Measurements from ENCODE around the gene RGS9.
"Not testable (repeated sequence)": the region's sequence is repeated elsewhere in the genome, so short reads cannot be mapped to it uniquely, and the experiment has no call there.

The RGS9 gene

DNA sequence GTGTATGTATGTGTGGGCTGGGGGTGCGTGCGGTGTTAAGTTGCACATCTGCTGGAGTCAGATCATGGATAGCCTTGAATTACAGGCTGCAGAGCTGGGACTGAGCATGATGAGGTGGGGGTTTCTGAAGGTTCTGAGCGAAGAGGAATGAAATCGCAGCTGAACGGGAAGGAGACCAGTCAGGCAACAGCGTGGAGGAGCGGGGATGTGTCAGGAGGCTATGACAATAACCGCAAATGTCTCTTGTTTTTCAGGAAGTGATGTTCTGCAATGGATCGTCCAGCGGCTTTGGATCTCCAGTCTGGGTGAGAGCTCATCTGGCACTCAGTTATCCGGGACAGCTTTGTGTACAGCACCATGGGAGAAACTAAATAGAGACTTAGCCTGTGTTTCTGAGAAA is 20.9 kb downstream of the RGS9 start:
- DNase-seq, result no peak

- no peak for DNase-seq
Measured at GRCh38 chr17:65158622-65159021, 21.5 kb downstream of the RGS9 start.

GRCh38 chr17:65160516-65160915 is 23.3 kb downstream of the RGS9 start:
- DNase-seq, result no peak

GRCh38 chr17:65163990-65164495 is 26.9 kb downstream of the RGS9 start:
- DNase-seq, result peak; percentile 41

DNA sequence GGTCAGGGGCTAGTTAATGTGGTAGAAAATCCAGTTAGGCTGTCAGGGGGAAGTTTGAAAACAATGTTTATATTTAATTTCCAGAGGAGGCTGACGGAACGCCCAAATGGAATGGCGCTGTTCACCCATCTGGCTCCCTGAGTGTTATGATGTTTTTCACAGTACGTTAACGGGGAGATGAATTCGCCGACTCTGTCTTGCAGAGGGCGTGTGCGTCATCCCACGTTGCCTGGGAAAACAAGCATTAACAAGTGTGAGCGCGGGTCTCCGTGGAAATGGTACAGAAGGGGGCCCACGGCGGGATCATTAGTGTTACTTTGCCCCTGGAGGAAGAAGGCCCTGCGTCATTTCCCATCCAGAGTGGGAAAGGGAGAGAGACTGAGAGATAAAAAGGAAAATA is 29.6 kb downstream of the RGS9 start:
- no peak for DNase-seq

DNA sequence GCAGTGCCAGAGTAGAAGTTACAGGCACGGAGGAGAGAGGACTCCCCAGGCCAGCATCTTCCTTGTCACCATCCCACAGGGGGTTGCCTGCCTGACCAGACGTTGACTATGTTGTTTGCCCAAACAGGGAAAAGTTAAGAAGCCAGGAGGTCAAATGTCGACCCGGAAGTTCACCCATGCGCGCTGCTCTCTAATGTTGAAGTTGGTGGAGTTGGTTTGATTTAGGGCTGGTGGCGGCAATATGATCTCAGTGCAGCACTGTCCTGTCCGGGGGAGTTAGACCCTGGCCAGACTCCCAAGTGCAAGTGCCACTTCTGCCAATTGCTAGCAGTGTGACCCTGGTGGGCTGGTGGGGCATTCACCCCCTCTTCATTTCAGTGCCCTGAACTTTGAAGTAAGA is 30.4 kb downstream of the RGS9 start:
- DNase-seq, result no peak

GRCh38 chr17:65169691-65170090 is 32.5 kb downstream of the RGS9 start:
- DNase-seq, result no peak

GRCh38 chr17:65170839-65171238 is 33.7 kb downstream of the RGS9 start:
- DNase-seq, result no peak

DNA sequence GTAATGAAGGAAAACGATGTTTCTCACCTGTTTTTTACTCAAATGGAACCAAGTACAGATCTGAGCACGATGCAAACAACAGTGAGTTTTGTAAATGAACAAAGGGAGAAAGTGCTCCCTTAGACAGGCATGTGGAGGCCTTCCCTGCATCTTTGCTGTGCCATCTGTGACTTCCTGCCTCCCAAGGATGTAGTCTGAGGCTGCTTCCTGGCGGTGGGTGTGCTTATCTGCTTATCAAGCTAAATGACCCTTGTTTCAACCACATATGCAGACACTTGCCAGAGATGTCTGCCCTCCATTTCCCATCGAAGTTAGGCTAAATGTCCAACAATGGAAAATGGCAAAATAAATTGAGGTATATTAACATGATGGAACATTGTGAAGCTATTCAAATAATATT is 34.6 kb downstream of the RGS9 start:
- DNase-seq, result no peak

DNA sequence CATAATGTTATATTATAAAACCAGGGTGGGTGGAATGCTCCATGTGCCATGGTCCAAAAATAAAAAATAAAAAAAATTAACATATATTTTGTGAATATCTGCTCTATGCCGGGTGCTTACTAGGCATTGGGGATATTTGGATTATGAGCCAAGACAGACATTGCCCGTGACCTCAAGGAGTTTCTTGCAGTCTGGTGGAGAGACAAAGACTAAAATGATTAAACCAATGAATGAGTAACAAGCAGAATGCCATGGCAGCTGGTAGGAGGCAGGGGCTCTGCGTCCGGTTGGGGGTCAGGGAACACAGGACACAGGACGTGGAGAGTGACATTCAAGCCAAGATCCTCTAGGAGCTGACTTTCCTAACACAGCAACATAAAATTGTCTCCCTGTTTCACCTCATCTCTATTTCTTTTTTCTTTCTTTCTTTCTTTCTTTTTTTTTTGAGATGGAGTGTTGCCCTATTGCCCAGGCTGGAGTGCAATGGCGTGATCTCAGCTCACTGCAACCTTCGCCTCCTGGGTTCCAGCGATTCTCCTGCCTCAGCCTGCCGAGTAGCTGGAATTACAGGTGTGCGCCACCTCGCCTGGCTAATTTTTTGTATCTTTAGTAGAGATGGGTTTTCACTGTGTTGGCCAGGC is 35.4 kb downstream of the RGS9 start:
- no peak for DNase-seq

GRCh38 chr17:65173284-65173793 is 36.2 kb downstream of the RGS9 start:
- peak; percentile 41 for DNase-seq

DNA sequence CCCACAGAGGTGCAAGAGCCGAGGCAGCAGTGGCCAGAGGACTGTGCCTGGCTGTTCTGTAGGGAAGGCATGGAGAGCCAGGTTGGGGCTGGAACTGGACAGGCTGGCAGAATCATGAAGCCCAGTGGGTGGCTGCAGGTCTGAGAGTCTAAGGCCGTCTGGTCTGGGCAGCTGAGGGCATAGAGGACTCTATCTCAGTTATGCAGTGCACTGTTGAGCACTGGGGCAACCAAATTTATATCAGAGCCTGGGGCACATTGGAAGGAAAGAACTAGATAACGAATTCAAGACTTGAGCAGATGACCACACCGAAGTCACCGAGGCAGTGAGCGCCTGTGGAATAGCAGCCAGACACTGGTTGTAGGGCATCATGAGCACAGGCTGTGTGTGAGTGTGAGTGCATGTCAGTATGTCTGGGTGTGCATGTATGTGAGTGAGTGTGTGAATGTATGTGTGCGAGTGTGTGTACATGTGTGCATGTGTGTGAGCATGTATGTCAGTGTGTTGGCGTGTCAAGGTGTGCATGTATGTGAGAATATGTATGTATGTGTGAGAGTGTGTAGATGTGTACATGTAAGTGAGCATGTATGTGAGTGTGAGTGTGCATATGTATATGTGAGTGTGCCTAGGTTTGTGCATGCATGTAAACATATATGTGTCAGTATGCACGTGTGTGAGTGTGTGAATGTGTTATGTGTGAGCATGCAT is 37.0 kb downstream of the RGS9 start:
- no peak for DNase-seq

DNA sequence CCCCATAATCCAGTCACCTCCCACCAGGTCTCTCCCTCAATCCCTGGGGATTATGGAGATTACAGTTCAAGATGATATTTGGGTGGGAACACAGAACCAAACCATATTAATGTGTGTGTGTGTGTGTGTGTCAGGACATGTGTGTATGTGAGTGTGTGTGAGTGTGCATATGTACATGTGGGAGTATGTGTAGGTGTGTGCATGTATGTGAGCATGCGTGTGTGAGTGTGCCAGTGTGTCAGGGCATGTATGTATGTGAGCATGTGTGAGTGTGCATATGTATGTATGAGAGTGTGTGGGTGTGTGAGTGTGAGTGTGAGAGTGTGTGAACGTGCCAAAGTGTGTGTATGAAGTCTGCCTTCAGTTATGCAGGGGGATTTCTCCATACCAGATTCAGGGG is 37.8 kb downstream of the RGS9 start:
- DNase-seq, result no peak

DNA sequence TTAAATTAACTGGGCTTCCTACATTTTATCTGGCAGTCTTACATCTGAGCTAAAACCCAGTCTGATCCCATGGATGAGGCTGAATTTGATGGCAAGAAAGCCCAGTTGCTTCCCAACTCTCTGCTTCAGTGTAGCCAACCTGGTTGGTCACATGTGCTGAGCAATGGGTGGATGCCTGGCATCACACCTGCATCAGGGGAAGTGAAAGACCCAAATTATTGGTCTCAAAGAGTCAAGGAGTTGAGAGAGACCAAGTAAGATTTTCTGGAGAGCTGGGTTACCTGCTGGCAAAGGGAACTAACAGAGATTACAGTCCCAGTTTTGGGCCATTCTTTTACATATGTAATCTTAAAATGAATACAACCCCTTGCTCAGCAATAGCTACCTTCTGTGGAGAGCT is 38.8 kb downstream of the RGS9 start:
- DNase-seq, result no peak

- no peak for DNase-seq
Measured at GRCh38 chr17:65176646-65177409, 39.7 kb downstream of the RGS9 start.

DNA sequence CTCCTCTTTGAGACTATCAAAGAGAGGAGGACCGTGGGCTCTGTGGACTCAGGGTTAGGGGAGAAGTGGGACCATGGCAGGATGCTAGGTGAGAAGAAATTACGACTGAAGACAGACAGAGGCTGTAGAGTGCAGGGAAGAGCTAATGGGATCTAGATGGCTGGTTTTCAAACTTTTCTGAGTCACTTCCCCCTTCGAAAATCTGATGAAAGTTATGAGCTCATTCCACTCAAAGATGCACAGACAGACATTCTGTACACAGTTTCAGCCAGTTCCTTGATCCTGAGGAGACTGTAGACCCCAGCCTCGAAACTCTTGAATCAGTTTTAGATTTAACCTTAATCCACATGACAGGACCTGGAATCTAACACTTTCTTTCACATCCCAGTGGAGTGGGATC is 40.7 kb downstream of the RGS9 start:
- no peak for DNase-seq

GRCh38 chr17:65180276-65180675 is 43.1 kb downstream of the RGS9 start:
- DNase-seq, result not testable (repeated sequence)

DNA sequence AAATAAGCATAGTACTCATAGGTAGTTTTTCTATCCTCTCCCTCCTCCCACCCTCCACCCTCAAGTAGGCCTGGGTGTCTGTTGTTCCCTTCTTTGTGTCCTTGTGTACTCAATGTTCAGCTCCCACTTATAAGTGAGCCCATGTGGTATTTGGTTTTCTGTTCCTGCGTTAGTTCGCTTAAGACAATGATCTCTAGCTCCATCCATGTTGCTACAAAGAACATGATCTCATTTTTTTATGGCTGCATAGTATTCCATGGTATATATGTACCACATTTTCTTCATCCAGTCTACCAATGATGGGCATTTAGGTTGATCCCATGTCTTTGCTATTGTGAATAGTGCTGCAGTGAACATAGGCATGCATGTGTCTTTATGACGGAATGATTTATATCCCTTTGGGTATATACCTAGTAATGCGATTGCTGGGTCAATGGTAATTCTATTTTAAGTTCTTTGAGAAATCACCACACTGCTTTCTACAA is 43.6 kb downstream of the RGS9 start:
- DNase-seq, result not testable (repeated sequence)

DNA sequence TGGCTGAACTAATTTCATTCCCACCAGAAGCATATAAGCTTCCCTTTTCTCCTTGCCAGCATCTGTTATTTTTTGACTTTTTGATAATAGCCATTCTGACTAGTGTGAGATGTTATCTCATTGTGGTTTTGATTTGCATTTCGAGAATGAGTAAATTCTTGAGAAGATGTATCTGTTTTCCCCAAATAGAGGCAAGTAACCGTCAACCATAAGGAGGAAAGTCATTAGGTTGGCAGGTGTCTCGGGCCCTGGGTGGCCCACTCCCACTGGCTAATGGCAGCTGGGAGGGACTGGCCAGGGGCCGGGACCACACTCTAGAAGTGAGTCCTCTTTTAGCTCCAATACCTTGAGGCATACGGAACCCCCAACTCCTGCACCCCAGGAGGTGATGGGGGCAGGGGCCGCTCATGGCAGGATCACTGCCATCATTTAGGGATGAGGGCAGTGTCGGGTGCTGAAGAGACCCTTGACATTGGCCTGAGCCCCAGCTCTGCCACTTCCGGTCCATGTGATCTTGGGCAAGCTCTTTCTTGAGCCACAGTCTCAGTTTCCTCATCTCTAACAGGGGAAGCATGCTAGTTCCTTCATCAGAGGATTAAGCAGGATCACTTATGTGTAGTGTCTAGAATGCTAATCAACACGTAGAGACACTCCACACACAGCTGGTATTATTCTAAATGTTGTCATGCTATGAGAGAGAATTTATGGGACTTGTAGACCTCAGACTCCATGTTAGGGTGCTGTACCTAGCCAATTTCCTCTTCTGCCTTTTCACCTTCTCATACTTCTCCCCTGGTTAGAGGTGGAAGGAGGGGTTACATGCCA is 44.3 kb downstream of the RGS9 start:
- peak; percentile 44 for DNase-seq

GRCh38 chr17:65182233-65182632 is 45.1 kb downstream of the RGS9 start:
- DNase-seq, result no peak

GRCh38 chr17:65183736-65184135 is 46.6 kb downstream of the RGS9 start:
- DNase-seq, result no peak

GRCh38 chr17:65184235-65184959 is 47.2 kb downstream of the RGS9 start:
- DNase-seq, result no peak

Measured in activated CD4-positive, CD25-positive, alpha-beta regulatory T cell treated with anti-CD3 and anti-CD28 coated beads, Interleukin-2, amount 50 U/mL, for 72 hours (primary cell).